GM12878 (cell line): Measurements from ENCODE around the gene ZFYVE21. TPM values are rescaled to one million over a fixed set of nuclear protein-coding genes. Genes with fewer than 3 reads are reported as not detected.

Source experiments
- ATAC-seq: fragments of 200-7000 bp; cut with Tn5 transposase; 3 replicates; pipeline ENCODE4 v1.9.1; 2020; ENCODE audit warnings: mild to moderate bottlenecking, moderate library complexity
- BruUV-seq: library from RNA; stranded (reverse); fragments of 400-500 nt; replicated peaks from 2 replicates; lab custom pipeline; 2021; lab: Mats Ljungman, UMichigan
- CTCF ChIA-PET: fragments of 300-600 bp; sonication (Branson Sonifier 250); formaldehyde crosslinking; extraction: SDS; loops from one replicate; lab custom pipeline; 2021; ENCODE audit warnings: inconsistent platforms; lab: Yijun Ruan, JAX
- POLR2A ChIA-PET: fragments of 350-600 bp; formaldehyde crosslinking; extraction: SDS; loops from one replicate; lab custom pipeline; 2021; ENCODE audit warnings: inconsistent platforms; lab: Charles Lee
- RAD21 ChIA-PET: fragments of 300-600 bp; sonication (Branson Sonifier 250); formaldehyde crosslinking; loops from one replicate; lab custom pipeline; 2023; ENCODE audit warnings: antibody characterized with exemption; ENCODE audit not compliant: unreplicated experiment; lab: Charles Lee
- SMC1A ChIA-PET: fragments of 300-600 bp; sonication (Branson Sonifier 250); formaldehyde crosslinking; loops from one replicate; lab custom pipeline; 2023; ENCODE audit not compliant: unreplicated experiment, uncharacterized antibody; lab: Charles Lee
- DNase-seq: peaks from one replicate; pipeline ENCODE4 v3.0.0-alpha.2; 2011; ENCODE audit warnings: low read depth, low spot score
- FAIRE-seq: peaks from 3 replicates; lab custom pipeline; 2011; peaks lifted over from hg19 to GRCh38; lab: Jason Lieb, UNC
- H2AFZ ChIP-seq: 2 replicates; pipeline ENCODE4 v1.6.0; 2011; ENCODE audit warnings: low read depth, low read length, control low read depth; ENCODE audit not compliant: control insufficient read depth
- H3K27ac ChIP-seq: 2 replicates; pipeline ENCODE4 v1.5.1; 2011; ENCODE audit warnings: control low read depth; ENCODE audit not compliant: control insufficient read depth, insufficient read depth
- H3K27me3 ChIP-seq, 2 experiments: replicated peaks in 1 of 2; 2 replicates each; pipeline versions ENCODE4 v1.6.0 to v1.6.1; 2011; ENCODE audit warnings: low read length in 1 of 2; ENCODE audit not compliant: control insufficient read depth in 2 of 2, insufficient read depth in 2 of 2
- H3K36me3 ChIP-seq, 2 experiments: 2 replicates each; pipeline ENCODE4 v1.5.1; 2011; ENCODE audit warnings: low read length in 1 of 2; ENCODE audit not compliant: control insufficient read depth in 2 of 2, insufficient read depth in 2 of 2
- H3K4me1 ChIP-seq: 2 replicates; pipeline ENCODE4 v1.6.1; 2011; ENCODE audit warnings: mild to moderate bottlenecking, low read length, moderate library complexity, mixed read lengths; ENCODE audit not compliant: control insufficient read depth, insufficient read depth
- H3K4me2 ChIP-seq: 2 replicates; pipeline ENCODE4 v1.6.0; 2011; ENCODE audit warnings: control low read depth; ENCODE audit not compliant: control insufficient read depth, insufficient read depth
- H3K4me3 ChIP-seq: fragments of 200-600 bp; sonication (generic); 2 replicates; pipeline ENCODE4 v1.5.1; 2016
- H3K79me2 ChIP-seq: 2 replicates; pipeline ENCODE4 v1.6.0; 2011; ENCODE audit warnings: low read length; ENCODE audit not compliant: control insufficient read depth, insufficient read depth
- H3K9ac ChIP-seq: 2 replicates; pipeline ENCODE4 v1.8.0; 2011; ENCODE audit warnings: low read length, control low read depth, mixed read lengths; ENCODE audit not compliant: control insufficient read depth, insufficient read depth
- H3K9me3 ChIP-seq: replicated peaks from 3 replicates; pipeline ENCODE4 v1.5.1; 2011; ENCODE audit warnings: mild to moderate bottlenecking, low read length; ENCODE audit not compliant: control insufficient read depth, insufficient read depth
- H4K20me1 ChIP-seq: 2 replicates; pipeline ENCODE4 v1.6.0; 2011; ENCODE audit not compliant: control insufficient read depth, insufficient read depth
- BCL11A ChIP-seq: IDR thresholded peaks from 2 replicates; pipeline ENCODE4 v1.6.1; 2011; ENCODE audit warnings: low read depth, low read length
- CREM ChIP-seq: IDR thresholded peaks from 2 replicates; pipeline ENCODE4 v1.6.1; 2014; ENCODE audit warnings: antibody characterized with exemption, low read depth
- NBN ChIP-seq: fragments of 450-650 bp; IDR thresholded peaks from 2 replicates; pipeline ENCODE4 v1.6.1; 2016
- PML ChIP-seq: IDR thresholded peaks from 2 replicates; pipeline ENCODE4 v1.6.1; 2012; ENCODE audit warnings: low read length, inconsistent platforms
- RUNX3 ChIP-seq: IDR thresholded peaks from 2 replicates; pipeline ENCODE4 v1.6.1; 2012; ENCODE audit warnings: low read length, inconsistent platforms
- SIX5 ChIP-seq: IDR thresholded peaks from 2 replicates; pipeline ENCODE4 v1.6.1; 2011; ENCODE audit warnings: mild to moderate bottlenecking, low read depth, low read length, moderate library complexity; ENCODE audit not compliant: severe bottlenecking
- SMAD1 ChIP-seq: fragments of 450-650 bp; IDR thresholded peaks from 2 replicates; pipeline ENCODE4 v1.6.1; 2018; ENCODE audit warnings: mild to moderate bottlenecking, low read depth; ENCODE audit not compliant: partially characterized antibody
- STAT1 ChIP-seq: fragments of 450-650 bp; conservative IDR thresholded peaks from 2 replicates; pipeline ENCODE4 v1.6.1; 2014; ENCODE audit warnings: antibody characterized with exemption, mild to moderate bottlenecking
- TCF3 ChIP-seq: IDR thresholded peaks from 2 replicates; pipeline ENCODE4 v1.6.1; 2012; ENCODE audit warnings: low read depth, mild to moderate bottlenecking, low read length, borderline replicate concordance; ENCODE audit not compliant: insufficient read depth
- WRNIP1 ChIP-seq: IDR thresholded peaks from 2 replicates; pipeline ENCODE4 v1.6.1; 2011; ENCODE audit warnings: low read depth, low read length, improper control_type of control experiment, borderline replicate concordance
- whole genome bisulfite sequencing: methylation state at CpG from one replicate; pipeline ENCODE4 v1.1.6; 2016; ENCODE audit warnings: low lambda C conversion rate; ENCODE audit not compliant: insufficient replicate concordance, insufficient coverage; ENCODE audit errors: missing lambda C conversion rate; 5-methylcytosine and 5-hydroxymethylcytosine counted together
- in situ Hi-C: fragments of 300-500 bp; cut with MboI; formaldehyde crosslinking; loops from 9 replicates; pipeline ENCODE4 v1.14.3; 2018; ENCODE audit warnings: mixed read lengths
- intact Hi-C: fragments of 100-400 bp; cut with micrococcal nuclease; formaldehyde crosslinking; loops from one replicate; pipeline ENCODE4 v1.14.2; 2022; ENCODE audit not compliant: unreplicated experiment
- polyA plus RNA-seq, 11 experiments: library from polyadenylated mRNA; depleted of rRNA in 4 of 11; unstranded in 6 of 11; stranded (reverse) in 5 of 11; fragments of >200 nt; fragmentation: Nextera tagmentation in 4 of 11; fragmentation: Illumina TruSeq in 1 of 11; extraction: Ambion mirVana in 4 of 11; extraction: Trizol in 1 of 11; gene quantifications; 1 replicate in 1 of 11; 2 replicates in 10 of 11; pipeline versions ENCODE4 v1.2.1 to v1.2.3, GENCODE V29; 2011 to 2016; ENCODE audit warnings: inconsistent platforms in 2 of 11, missing spikeins in 2 of 11, low read depth in 1 of 11
- total RNA-seq, 4 experiments: library from RNA; depleted of rRNA in 3 of 4; stranded (reverse); fragments of >200 nt in 3 of 4; fragmentation: Illumina TruSeq in 1 of 4; extraction: Trizol in 1 of 4; gene quantifications; 2 replicates each; pipeline versions ENCODE4 v1.2.1 to v1.2.3, GENCODE V29; 2013 to 2021
- TF ChIP-seq, protein P1 (sequence below): IDR thresholded peaks from 2 replicates; pipeline ENCODE4 v1.6.1; 2011; ENCODE audit warnings: borderline replicate concordance, low read depth, mild to moderate bottlenecking, moderate library complexity, mixed read lengths, low read length; ENCODE audit not compliant: insufficient read depth; ENCODE audit errors: extremely low read length
- TF ChIP-seq, protein P2 (sequence below): IDR thresholded peaks from 2 replicates; pipeline ENCODE4 v1.6.1; 2012; ENCODE audit warnings: mild to moderate bottlenecking, low read depth, low read length
- TF ChIP-seq, protein P3 (sequence below): fragments of 450-650 bp; formaldehyde crosslinking; IDR thresholded peaks from 2 replicates; pipeline ENCODE4 v1.5.0; 2022; ENCODE audit warnings: mild to moderate bottlenecking, missing genetic modification characterization

ZFYVE21 gene
- total and polyA plus RNA-seq, 10 of the 15 experiments (the other 5 are each of a cell fraction or from before 2014, with no cell fraction given) = 0.79 to 21.7 (median 13.8) TPM

DNA sequence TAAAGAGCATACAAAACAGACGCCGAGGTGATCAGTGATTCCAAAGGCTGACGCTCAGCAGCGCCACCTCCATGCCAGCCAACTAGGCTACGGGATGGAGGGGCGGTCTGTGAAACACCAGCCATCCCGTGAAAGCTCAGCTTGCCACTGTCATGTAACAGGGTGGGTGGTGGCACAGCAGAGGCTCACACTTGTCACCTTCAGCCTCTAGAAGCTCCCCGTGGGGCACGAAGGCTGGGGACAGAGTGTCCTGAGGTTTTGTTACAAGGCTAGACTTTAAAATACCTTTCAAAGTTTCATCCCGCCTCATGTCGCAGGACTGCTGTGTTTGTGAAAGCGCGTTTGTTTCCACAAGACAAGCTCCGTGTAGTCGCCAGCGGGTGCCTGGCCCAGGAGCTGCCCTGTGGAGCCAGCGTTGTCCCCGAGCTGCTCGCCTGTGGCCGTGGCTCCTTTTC lies 21.0 kb upstream of the ZFYVE21 start:
- BruUV-seq = no TSS peak
- H3K27me3 ChIP-seq = no peaks in the 10 kb centered on the region
- no peak for TF ChIP-seq BCL11A
- no peak for TF ChIP-seq PML
- no peak for TF ChIP-seq TCF3
- TF ChIP-seq, protein P1, sequence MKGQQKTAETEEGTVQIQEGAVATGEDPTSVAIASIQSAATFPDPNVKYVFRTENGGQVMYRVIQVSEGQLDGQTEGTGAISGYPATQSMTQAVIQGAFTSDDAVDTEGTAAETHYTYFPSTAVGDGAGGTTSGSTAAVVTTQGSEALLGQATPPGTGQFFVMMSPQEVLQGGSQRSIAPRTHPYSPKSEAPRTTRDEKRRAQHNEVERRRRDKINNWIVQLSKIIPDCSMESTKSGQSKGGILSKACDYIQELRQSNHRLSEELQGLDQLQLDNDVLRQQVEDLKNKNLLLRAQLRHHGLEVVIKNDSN = no peak
- TF ChIP-seq CREM = no peak
- TF ChIP-seq, protein P2, sequence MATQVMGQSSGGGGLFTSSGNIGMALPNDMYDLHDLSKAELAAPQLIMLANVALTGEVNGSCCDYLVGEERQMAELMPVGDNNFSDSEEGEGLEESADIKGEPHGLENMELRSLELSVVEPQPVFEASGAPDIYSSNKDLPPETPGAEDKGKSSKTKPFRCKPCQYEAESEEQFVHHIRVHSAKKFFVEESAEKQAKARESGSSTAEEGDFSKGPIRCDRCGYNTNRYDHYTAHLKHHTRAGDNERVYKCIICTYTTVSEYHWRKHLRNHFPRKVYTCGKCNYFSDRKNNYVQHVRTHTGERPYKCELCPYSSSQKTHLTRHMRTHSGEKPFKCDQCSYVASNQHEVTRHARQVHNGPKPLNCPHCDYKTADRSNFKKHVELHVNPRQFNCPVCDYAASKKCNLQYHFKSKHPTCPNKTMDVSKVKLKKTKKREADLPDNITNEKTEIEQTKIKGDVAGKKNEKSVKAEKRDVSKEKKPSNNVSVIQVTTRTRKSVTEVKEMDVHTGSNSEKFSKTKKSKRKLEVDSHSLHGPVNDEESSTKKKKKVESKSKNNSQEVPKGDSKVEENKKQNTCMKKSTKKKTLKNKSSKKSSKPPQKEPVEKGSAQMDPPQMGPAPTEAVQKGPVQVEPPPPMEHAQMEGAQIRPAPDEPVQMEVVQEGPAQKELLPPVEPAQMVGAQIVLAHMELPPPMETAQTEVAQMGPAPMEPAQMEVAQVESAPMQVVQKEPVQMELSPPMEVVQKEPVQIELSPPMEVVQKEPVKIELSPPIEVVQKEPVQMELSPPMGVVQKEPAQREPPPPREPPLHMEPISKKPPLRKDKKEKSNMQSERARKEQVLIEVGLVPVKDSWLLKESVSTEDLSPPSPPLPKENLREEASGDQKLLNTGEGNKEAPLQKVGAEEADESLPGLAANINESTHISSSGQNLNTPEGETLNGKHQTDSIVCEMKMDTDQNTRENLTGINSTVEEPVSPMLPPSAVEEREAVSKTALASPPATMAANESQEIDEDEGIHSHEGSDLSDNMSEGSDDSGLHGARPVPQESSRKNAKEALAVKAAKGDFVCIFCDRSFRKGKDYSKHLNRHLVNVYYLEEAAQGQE = no peak
- TF ChIP-seq SIX5 = no peak
- no peak for TF ChIP-seq STAT1
- TF ChIP-seq SMAD1 = no peak
- no peak for TF ChIP-seq WRNIP1
- TF ChIP-seq, protein P3, sequence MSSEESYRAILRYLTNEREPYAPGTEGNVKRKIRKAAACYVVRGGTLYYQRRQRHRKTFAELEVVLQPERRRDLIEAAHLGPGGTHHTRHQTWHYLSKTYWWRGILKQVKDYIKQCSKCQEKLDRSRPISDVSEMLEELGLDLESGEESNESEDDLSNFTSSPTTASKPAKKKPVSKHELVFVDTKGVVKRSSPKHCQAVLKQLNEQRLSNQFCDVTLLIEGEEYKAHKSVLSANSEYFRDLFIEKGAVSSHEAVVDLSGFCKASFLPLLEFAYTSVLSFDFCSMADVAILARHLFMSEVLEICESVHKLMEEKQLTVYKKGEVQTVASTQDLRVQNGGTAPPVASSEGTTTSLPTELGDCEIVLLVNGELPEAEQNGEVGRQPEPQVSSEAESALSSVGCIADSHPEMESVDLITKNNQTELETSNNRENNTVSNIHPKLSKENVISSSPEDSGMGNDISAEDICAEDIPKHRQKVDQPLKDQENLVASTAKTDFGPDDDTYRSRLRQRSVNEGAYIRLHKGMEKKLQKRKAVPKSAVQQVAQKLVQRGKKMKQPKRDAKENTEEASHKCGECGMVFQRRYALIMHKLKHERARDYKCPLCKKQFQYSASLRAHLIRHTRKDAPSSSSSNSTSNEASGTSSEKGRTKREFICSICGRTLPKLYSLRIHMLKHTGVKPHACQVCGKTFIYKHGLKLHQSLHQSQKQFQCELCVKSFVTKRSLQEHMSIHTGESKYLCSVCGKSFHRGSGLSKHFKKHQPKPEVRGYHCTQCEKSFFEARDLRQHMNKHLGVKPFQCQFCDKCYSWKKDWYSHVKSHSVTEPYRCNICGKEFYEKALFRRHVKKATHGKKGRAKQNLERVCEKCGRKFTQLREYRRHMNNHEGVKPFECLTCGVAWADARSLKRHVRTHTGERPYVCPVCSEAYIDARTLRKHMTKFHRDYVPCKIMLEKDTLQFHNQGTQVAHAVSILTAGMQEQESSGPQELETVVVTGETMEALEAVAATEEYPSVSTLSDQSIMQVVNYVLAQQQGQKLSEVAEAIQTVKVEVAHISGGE = no peak
- no peak for TF ChIP-seq NBN
- no peak for TF ChIP-seq RUNX3
- TF ChIP-seq, all 136 proteins: peak for 0
- ChIA-PET POLR2A (interaction anchor here (0.6 kb wide), 1 partner anchor 30 kb away, joined by 3 read pairs; no protein-coding TSS in a partner anchor), SMC1A (interaction anchor here (1.0 kb wide), 1 partner anchor 123 kb away, joined by 3 read pairs; no protein-coding TSS in a partner anchor), CTCF (no interaction called here), RAD21 (interaction anchor here (0.6 kb wide), 2 partner anchors 24 to 1606 kb away, joined by 3 read pairs; partner anchors contain the start of gene BRF1)
- in situ Hi-C loops = no loop called here
- no peak overlapping the region for H3K4me2 ChIP-seq
- peaks cover 11 to 20% of the 10 kb centered on the region in 2 experiments; a peak in 3 of 4 replicates for H3K36me3 ChIP-seq
- H3K9me3 ChIP-seq = no peaks in the 10 kb centered on the region
- 96% methylated on average over 20 of the region's 20 CpGs for WGBS
- H3K4me3 ChIP-seq = no peak overlapping the region
- peaks cover 8% of the 10 kb centered on the region for H3K79me2 ChIP-seq
- ATAC-seq = no peak
- intact Hi-C loops = no loop called here
- H3K4me1 ChIP-seq = peaks cover 27% of the 10 kb centered on the region
- DNase-seq = no peak
- H2AFZ ChIP-seq = no peak overlapping the region
- H3K9ac ChIP-seq = no peak overlapping the region
- no peaks in the 10 kb centered on the region for H4K20me1 ChIP-seq
- H3K27ac ChIP-seq = no peak overlapping the region
- FAIRE-seq = no peak
